Effector memory CD8-positive, alpha-beta T cell (primary cell): Measurements from ENCODE around the gene RPL5.
A peak's percentile ranks its signal among the peaks of the same experiment; 100 is the strongest.

Source experiments
- ATAC-seq: fragments of 150-1000 bp; cut with Tn5 transposase; replicated peaks from 2 replicates; pipeline ENCODE4 v1.10.0; 2021; ENCODE audit warnings: mild to moderate bottlenecking, moderate library complexity
- DNase-seq, 3 experiments: peaks; one replicate each; pipeline ENCODE4 v3.0.0; 2021
- H3K27ac Mint-ChIP-seq, 2 donors: one replicate each; pipeline ENCODE4 v1.8.0; 2022; ENCODE audit warnings: mild to moderate bottlenecking in 2 of 2, mixed read lengths in 2 of 2, moderate library complexity in 2 of 2
- H3K27me3 Mint-ChIP-seq, 2 donors: one replicate each; pipeline ENCODE4 v1.8.0; 2022; ENCODE audit warnings: mixed read lengths in 2 of 2
- H3K36me3 Mint-ChIP-seq: one replicate; pipeline ENCODE4 v1.8.0; 2022; ENCODE audit warnings: mild to moderate bottlenecking, moderate library complexity, mixed read lengths; ENCODE audit not compliant: insufficient read depth
- H3K4me1 Mint-ChIP-seq, 2 donors: one replicate each; pipeline ENCODE4 v1.8.0; 2022; ENCODE audit warnings: low read depth in 2 of 2, mixed read lengths in 2 of 2
- H3K4me3 Mint-ChIP-seq, 2 donors: one replicate each; pipeline ENCODE4 v1.8.0; 2022; ENCODE audit warnings: mild to moderate bottlenecking in 2 of 2, mixed read lengths in 2 of 2, moderate library complexity in 2 of 2
- H3K9me3 Mint-ChIP-seq, 2 donors: one replicate each; pipeline ENCODE4 v1.8.0; 2022; ENCODE audit warnings: mixed read lengths in 2 of 2

Gene RPL5

GRCh38 chr1:92877081-92877711 lies 45.4 kb downstream of the RPL5 start:
- Mint-ChIP-seq H3K4me3 (peak overlapping the region; percentile 42 to 80), H3K9me3 (no peaks in the 10 kb centered on the region), H3K27ac (peak overlapping the region; percentile 75 to 98), H3K27me3 (no peaks in the 10 kb centered on the region), H3K4me1 (peaks cover 14 to 23% of the 10 kb centered on the region in 2 donors), H3K36me3 (no peaks in the 10 kb centered on the region)
- DNase-seq (no peak), ATAC-seq (peak; percentile 71)

GRCh38 chr1:92877792-92878191 lies 46.0 kb downstream of the RPL5 start:
- H3K4me3 Mint-ChIP-seq, result peak overlapping the region; percentile 42 to 80
- peak overlapping the region; percentile 75 to 98 for H3K27ac Mint-ChIP-seq
- peaks cover 18 to 26% of the 10 kb centered on the region in 2 donors for H3K4me1 Mint-ChIP-seq
- DNase-seq, result peak in 1 of 3 experiments; percentile 11
- H3K9me3 Mint-ChIP-seq, result no peaks in the 10 kb centered on the region
- H3K27me3 Mint-ChIP-seq, result no peaks in the 10 kb centered on the region
- no peaks in the 10 kb centered on the region for H3K36me3 Mint-ChIP-seq
- peak; percentile 52 for ATAC-seq

- Mint-ChIP-seq H3K27ac (no peak overlapping the region), H3K4me1 (peaks cover 30 to 39% of the 10 kb centered on the region in 2 donors), H3K9me3 (no peaks in the 10 kb centered on the region), H3K27me3 (no peaks in the 10 kb centered on the region), H3K4me3 (no peak overlapping the region), H3K36me3 (no peaks in the 10 kb centered on the region)
- ATAC-seq (no peak), DNase-seq (no peak)
These were observed 47.6 kb downstream of the RPL5 start for GRCh38 chr1:92879316-92879968.

GRCh38 chr1:92881391-92881790 lies 49.6 kb downstream of the RPL5 start:
- H3K4me1 Mint-ChIP-seq, result peaks cover 27 to 39% of the 10 kb centered on the region in 2 donors
- H3K36me3 Mint-ChIP-seq, result no peaks in the 10 kb centered on the region
- no peaks in the 10 kb centered on the region for H3K9me3 Mint-ChIP-seq
- no peak for ATAC-seq
- H3K27me3 Mint-ChIP-seq, result no peaks in the 10 kb centered on the region
- no peak overlapping the region for H3K4me3 Mint-ChIP-seq
- no peak for DNase-seq
- no peak overlapping the region for H3K27ac Mint-ChIP-seq

- Mint-ChIP-seq H3K27me3 (no peaks in the 10 kb centered on the region), H3K4me1 (peaks cover 18 to 35% of the 10 kb centered on the region in 2 donors), H3K36me3 (no peaks in the 10 kb centered on the region), H3K27ac (peak overlapping the region; percentile 93), H3K4me3 (peak overlapping the region; percentile 51 to 59), H3K9me3 (no peaks in the 10 kb centered on the region)
- peak; percentile 98 for ATAC-seq
- peak; percentile 40 to 54 (median 42) for DNase-seq
These were observed 51.0 kb downstream of the RPL5 start for GRCh38 chr1:92882819-92883218.

- peaks cover 18 to 30% of the 10 kb centered on the region in 2 donors for H3K4me1 Mint-ChIP-seq
- no peaks in the 10 kb centered on the region for H3K36me3 Mint-ChIP-seq
These were observed 51.5 kb downstream of the RPL5 start for GRCh38 chr1:92883297-92883696.

GRCh38 chr1:92884195-92884594 lies 52.4 kb downstream of the RPL5 start:
- Mint-ChIP-seq H3K27ac (peak overlapping the region; percentile 93), H3K4me1 (peaks cover 18 to 33% of the 10 kb centered on the region in 2 donors), H3K27me3 (no peaks in the 10 kb centered on the region), H3K36me3 (no peaks in the 10 kb centered on the region), H3K4me3 (no peak overlapping the region), H3K9me3 (no peaks in the 10 kb centered on the region)
- DNase-seq, result no peak
- no peak for ATAC-seq

More at GRCh38 chr1:92883297-92883696, 51.5 kb downstream of the RPL5 start:
- DNase-seq (no peak), ATAC-seq (peak; percentile 8)
- Mint-ChIP-seq H3K9me3 (no peaks in the 10 kb centered on the region), H3K27me3 (no peaks in the 10 kb centered on the region), H3K27ac (peak overlapping the region; percentile 93), H3K4me3 (peak overlapping the region; percentile 51 to 59)

- peak overlapping the region in 1 of 2 donors; percentile 79 for H3K27ac Mint-ChIP-seq
These were observed 55.1 kb downstream of the RPL5 start for GRCh38 chr1:92886886-92887419.

GRCh38 chr1:92887465-92887864 lies 55.6 kb downstream of the RPL5 start:
- Mint-ChIP-seq H3K27ac (peak overlapping the region in 1 of 2 donors; percentile 79), H3K27me3 (no peaks in the 10 kb centered on the region), H3K9me3 (no peaks in the 10 kb centered on the region), H3K4me3 (no peak overlapping the region), H3K4me1 (peaks cover 16 to 23% of the 10 kb centered on the region in 2 donors), H3K36me3 (peaks cover 3% of the 10 kb centered on the region)
- DNase-seq (no peak), ATAC-seq (no peak)

More at GRCh38 chr1:92886886-92887419, 55.1 kb downstream of the RPL5 start:
- no peak for ATAC-seq
- no peak for DNase-seq
- Mint-ChIP-seq H3K9me3 (no peaks in the 10 kb centered on the region), H3K4me1 (peaks cover 18 to 26% of the 10 kb centered on the region in 2 donors), H3K36me3 (peaks cover 3% of the 10 kb centered on the region), H3K27me3 (no peaks in the 10 kb centered on the region), H3K4me3 (no peak overlapping the region)
